ENCODE measurements around the gene FRMD4A. TPM values are rescaled to one million over a fixed set of nuclear protein-coding genes. Genes with fewer than 3 reads are reported as not detected.
"Not testable (repeated sequence)": the region's sequence is repeated elsewhere in the genome, so short reads cannot be mapped to it uniquely, and the experiment has no call there.

The FRMD4A gene
- total RNA-seq, 4 donors from 2014 or later, result 5.6 to 34.1 (median 19.4) TPM

GRCh38 chr10:13767676-13768178, 563.0 kb downstream of the FRMD4A start:
- Histone ChIP-seq H3K27me3 (no peaks in the 10 kb centered on the region), H3K27ac (no peak overlapping the region), H3K4me1 (no peaks in the 10 kb centered on the region), H3K9me3 (no peaks in the 10 kb centered on the region), H3K36me3 (no peaks in the 10 kb centered on the region), H3K4me3 (no peak overlapping the region)
- no peak for DNase-seq
- intact Hi-C loops (cut with DNase I; ENCODE audit: low total_unique reads), result no loop called here
- TF ChIP-seq POLR2A (IDR thresholded peaks at IDR 0.05) (no peak), CTCF (IDR thresholded peaks at IDR 0.05) (no peak)

- H3K9me3 ChIP-seq; H3K27ac ChIP-seq; H3K4me1 ChIP-seq; H3K4me3 ChIP-seq; DNase-seq; H3K27me3 ChIP-seq; intact Hi-C loops (cut with DNase I; ENCODE audit: low total_unique reads); H3K36me3 ChIP-seq: not testable (repeated sequence)
Observed at GRCh38 chr10:13767148-13767547, 563.6 kb downstream of the FRMD4A start.

- TF ChIP-seq CTCF (IDR thresholded peaks at IDR 0.05) (no peak), POLR2A (IDR thresholded peaks at IDR 0.05) (no peak)
- H3K9me3 ChIP-seq, result no peaks in the 10 kb centered on the region
- intact Hi-C loops (cut with DNase I; ENCODE audit: low total_unique reads), result no loop called here
- H3K4me3 ChIP-seq, result no peak overlapping the region
- no peaks in the 10 kb centered on the region for H3K36me3 ChIP-seq
- H3K27ac ChIP-seq, result no peak overlapping the region
- no peaks in the 10 kb centered on the region for H3K27me3 ChIP-seq
- H3K4me1 ChIP-seq, result no peaks in the 10 kb centered on the region
- no peak for DNase-seq
Observed at GRCh38 chr10:13765641-13766341, 564.9 kb downstream of the FRMD4A start.

- no peaks in the 10 kb centered on the region for H3K9me3 ChIP-seq
- DNase-seq, result no peak
- TF ChIP-seq POLR2A (IDR thresholded peaks at IDR 0.05) (no peak), CTCF (IDR thresholded peaks at IDR 0.05) (no peak)
- intact Hi-C loops (cut with DNase I; ENCODE audit: low total_unique reads), result no loop called here
- H3K36me3 ChIP-seq, result no peaks in the 10 kb centered on the region
- no peak overlapping the region for H3K27ac ChIP-seq
- no peaks in the 10 kb centered on the region for H3K27me3 ChIP-seq
- H3K4me3 ChIP-seq, result no peak overlapping the region
- no peaks in the 10 kb centered on the region for H3K4me1 ChIP-seq
Observed at GRCh38 chr10:13761490-13762091, 569.1 kb downstream of the FRMD4A start.

- no peak for DNase-seq
- H3K4me1 ChIP-seq, result no peaks in the 10 kb centered on the region
- intact Hi-C loops (cut with DNase I; ENCODE audit: low total_unique reads), result no loop called here
- H3K27me3 ChIP-seq, result no peaks in the 10 kb centered on the region
- H3K27ac ChIP-seq, result no peak overlapping the region
- no peak overlapping the region for H3K4me3 ChIP-seq
- no peaks in the 10 kb centered on the region for H3K9me3 ChIP-seq
- TF ChIP-seq POLR2A (IDR thresholded peaks at IDR 0.05) (no peak), CTCF (IDR thresholded peaks at IDR 0.05) (no peak)
- no peaks in the 10 kb centered on the region for H3K36me3 ChIP-seq
Observed at GRCh38 chr10:13759168-13759567, 571.6 kb downstream of the FRMD4A start.

All from uterus (tissue), 4 donors.